ENCODE measurements around the gene RAB3B. TPM values are rescaled to one million over a fixed set of nuclear protein-coding genes. Genes with fewer than 3 reads are reported as not detected.
A peak's percentile ranks its signal among the peaks of the same experiment; 100 is the strongest.

The RAB3B gene
- total and polyA plus RNA-seq, 2 of the 4 experiments (the other 2 are of a cell fraction), result 33.6 to 78.5 TPM

DNA sequence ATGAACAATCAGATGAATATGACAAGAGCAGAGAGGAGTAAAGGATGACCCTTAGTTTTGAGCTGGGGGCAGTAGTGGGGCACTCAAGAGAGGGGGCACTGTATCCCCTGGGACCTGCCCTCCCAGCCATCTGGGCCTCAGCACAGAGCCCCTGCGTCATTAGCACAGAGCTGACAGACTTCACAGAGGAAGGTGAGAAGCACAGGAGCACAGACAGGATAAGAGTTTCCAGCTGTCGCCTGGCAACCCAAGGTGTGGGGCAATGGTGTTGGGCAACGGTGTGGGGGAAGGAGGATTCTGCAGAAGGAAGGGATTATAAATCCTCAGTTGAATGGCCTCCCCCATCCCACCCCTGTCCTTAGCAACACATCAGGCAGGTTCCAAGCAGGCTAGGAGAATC lies 30.2 kb downstream of the RAB3B start:
- ChIA-PET POLR2A (ENCODE audit: unreplicated experiment) (no interaction called here), CTCF (no interaction called here)
- no peak overlapping the region for H4K5ac ChIP-seq (ENCODE audit: low read depth, low read length)
- H3K27ac ChIP-seq (ENCODE audit: insufficient read depth, low read length), result no peak overlapping the region
- WGBS, 2 experiments (ENCODE audit: extremely low coverage in 2 of 2, insufficient read length in 1 of 2), result no CpG with 5 or more reads among the region's 3 CpGs
- no peaks in the 10 kb centered on the region for H3K27me3 ChIP-seq (ENCODE audit: control insufficient read depth, insufficient read depth, low read length)
- no TSS peak for BruUV-seq (replicated peaks)
- H2AFZ ChIP-seq (replicated peaks; ENCODE audit: low read length, poor library complexity), result no peak overlapping the region
- dilution Hi-C loops (cut with HindIII; ENCODE audit: low sequenced_read_pairs, unreplicated experiment) (no loop called here), intact Hi-C loops (cut with micrococcal nuclease) (no loop called here), in situ Hi-C loops (cut with MboI; ENCODE audit: low sequenced_read_pairs) (no loop called here)
- no peak overlapping the region for H4K8ac ChIP-seq (ENCODE audit: low read depth in 2 of 2, low read length in 2 of 2)
- H3K36me3 ChIP-seq (ENCODE audit: control insufficient read depth, insufficient read depth, low read length), result peaks cover 15% of the 10 kb centered on the region
- H3K4me3 ChIP-seq (ENCODE audit: insufficient read depth, low read depth, low read length), result no peak overlapping the region
- no peak overlapping the region for H2AK5ac ChIP-seq (ENCODE audit: low read depth, low read length)
- no peaks in the 10 kb centered on the region for H4K20me1 ChIP-seq (ENCODE audit: insufficient read depth, low read length)
- no peak overlapping the region for H2BK15ac ChIP-seq (ENCODE audit: low read depth, low read length)
- H2AK9ac ChIP-seq (replicated peaks; ENCODE audit: low read depth, low read length, poor library complexity), result no peak overlapping the region
- no peak overlapping the region; the same call in 1 of the 2 replicates for H3K14ac ChIP-seq (replicated peaks; ENCODE audit: low read depth, low read length)
- H2BK5ac ChIP-seq (ENCODE audit: low read depth, low read length, poor library complexity, severe bottlenecking), result no peak overlapping the region
- H3K56ac ChIP-seq (ENCODE audit: extremely low read depth, insufficient read depth, low read length), result no peak overlapping the region
- ATAC-seq (ENCODE audit: low read depth) (no peak), DNase-seq (no peak)
- peaks cover 21% of the 10 kb centered on the region for H3K4me1 ChIP-seq (ENCODE audit: control insufficient read depth, insufficient read depth, low read length)
- peaks cover 59 to 91% of the 10 kb centered on the region in 2 experiments for H3K79me1 ChIP-seq (ENCODE audit: low read depth in 1 of 2, low read length in 2 of 2)
- TF ChIP-seq MAZ (IDR thresholded peaks at IDR 0.05; ENCODE audit: borderline replicate concordance, low read depth, low read length) (no peak), CEBPB (IDR thresholded peaks at IDR 0.05; ENCODE audit: low read depth, low read length) (peak; percentile 55)
- no peak overlapping the region for H2BK120ac ChIP-seq (ENCODE audit: low read depth, low read length)
- no peak overlapping the region for H3K4me2 ChIP-seq (ENCODE audit: low read depth, low read length)
- no peak overlapping the region for H3K4ac ChIP-seq (ENCODE audit: low read depth, low read length)
- H3K18ac ChIP-seq (ENCODE audit: low read depth, low read length), result no peak overlapping the region
- no peak overlapping the region for H3K23ac ChIP-seq (ENCODE audit: low read depth, low read length)
- no peak overlapping the region for H3K9ac ChIP-seq (ENCODE audit: low read depth, low read length)
- H2BK20ac ChIP-seq (ENCODE audit: low read depth, low read length), result no peak overlapping the region
- H3K9me3 ChIP-seq (ENCODE audit: control insufficient read depth, insufficient read depth, low read length), result no peaks in the 10 kb centered on the region
- peaks cover 28% of the 10 kb centered on the region for H3K9me1 ChIP-seq (ENCODE audit: insufficient read depth, low read length)
- no peak overlapping the region for H4K91ac ChIP-seq (ENCODE audit: insufficient read depth, low read depth, low read length)

Measured in IMR-90 (cell line).